NCI-H1417 treated with DMSO at 0.1 percent for 48 hours (cell line): ENCODE results near the gene CHRNG.
"Not testable (repeated sequence)": the region's sequence is repeated elsewhere in the genome, so short reads cannot be mapped to it uniquely, and the experiment has no call there.

ENCODE experiments used
- DNase-seq: peaks from one replicate; lab custom pipeline; 2025; lab: John Stamatoyannopoulos, UW

CHRNG gene

DNA sequence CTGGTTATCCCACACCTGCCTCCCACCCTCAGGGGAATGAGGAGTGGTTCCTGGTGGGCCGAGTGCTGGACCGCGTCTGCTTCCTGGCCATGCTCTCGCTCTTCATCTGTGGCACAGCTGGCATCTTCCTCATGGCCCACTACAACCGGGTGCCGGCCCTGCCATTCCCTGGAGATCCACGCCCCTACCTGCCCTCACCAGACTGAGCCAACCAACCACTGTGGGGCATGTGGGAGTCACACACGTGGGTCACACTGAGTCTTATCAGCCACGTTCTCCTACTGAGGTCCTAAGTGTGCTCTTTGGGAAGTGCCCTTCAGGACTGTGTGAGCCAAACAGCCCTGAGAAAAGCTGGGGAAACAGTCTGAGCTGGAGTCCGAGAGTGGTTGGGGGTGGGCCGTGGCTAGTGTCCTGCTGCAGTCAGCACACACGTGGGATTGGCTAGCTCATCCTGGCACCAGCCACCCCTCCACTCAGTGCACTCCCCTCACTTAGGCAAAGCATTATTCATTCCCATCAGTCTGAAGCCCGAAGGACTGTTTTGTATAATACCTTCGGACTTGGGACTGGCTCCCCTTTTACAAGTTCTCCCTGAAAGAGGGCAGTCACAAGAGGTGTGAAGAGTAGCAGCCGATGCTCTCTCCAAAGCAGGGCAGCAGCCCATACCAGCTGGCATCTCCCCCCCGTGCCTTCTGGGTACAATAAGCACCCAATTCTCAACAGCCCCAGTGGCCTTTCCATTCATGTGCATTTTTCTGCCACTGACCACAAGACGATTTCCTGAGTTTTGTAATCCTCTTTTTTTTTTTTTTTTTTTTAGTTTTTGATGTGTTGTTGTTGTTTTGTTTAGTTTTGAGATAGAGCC is 6.3 kb downstream of the CHRNG start:
- no peak for DNase-seq

- DNase-seq: no peak
Observed at GRCh38 chr2:232547991-232548390, 8.5 kb downstream of the CHRNG start.

- DNase-seq: no peak
Observed at GRCh38 chr2:232549655-232550353, 10.3 kb downstream of the CHRNG start.

DNA sequence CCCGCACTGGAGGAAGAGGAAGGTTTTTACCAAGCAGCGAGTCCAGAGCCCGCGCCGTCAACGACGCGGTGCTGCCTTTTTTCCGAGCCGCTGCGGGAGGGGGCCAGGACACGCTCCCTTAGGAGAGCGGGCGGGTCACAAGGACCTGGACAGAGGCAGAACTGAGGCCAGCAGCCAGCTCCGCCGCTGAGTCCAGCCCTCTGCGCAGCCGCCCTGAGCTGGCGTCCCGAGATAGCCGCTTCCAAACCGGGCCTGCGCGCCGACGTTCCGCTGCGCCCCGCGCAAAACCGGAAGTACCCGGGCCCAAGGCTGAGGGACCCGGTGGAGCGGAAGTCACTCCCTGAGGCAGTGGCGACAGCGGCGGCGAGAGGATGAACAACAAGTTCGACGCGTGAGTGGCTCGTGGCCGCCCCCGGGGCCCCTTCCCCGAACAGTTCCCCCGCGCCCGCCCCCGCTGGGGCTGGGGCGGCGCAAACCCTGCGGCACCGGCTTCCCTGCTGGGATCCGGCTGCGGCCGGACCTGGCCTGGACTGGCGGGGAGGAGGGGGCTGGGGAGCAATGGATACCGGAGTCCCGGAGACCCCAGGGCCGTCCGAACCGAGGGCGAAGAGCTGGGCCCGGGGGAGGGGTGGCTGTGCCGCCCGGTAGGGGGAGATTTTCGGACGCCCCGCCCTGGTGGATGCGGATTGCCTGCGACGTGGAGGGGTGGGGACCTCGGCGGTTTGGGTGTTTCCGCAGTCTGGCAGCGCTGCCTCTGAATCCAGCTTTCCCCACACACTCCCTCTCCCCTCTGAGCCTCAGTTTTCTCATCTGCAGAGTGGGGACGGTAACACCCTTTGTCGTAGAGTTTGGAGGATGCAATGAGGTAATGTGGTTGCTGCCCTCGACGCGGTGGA is 11.1 kb downstream of the CHRNG start, which contains the start of the genes EIF4E2 and TIGD1:
TSS of gene EIF4E2 (plus strand) at position 336 of the 896 bp plus-strand sequence. CDS start at position 372, 36 bp downstream.
TSS of gene TIGD1 (minus strand) at position 204 of the 896 bp plus-strand sequence. CDS start 675 bp downstream, outside the sequence.
- DNase-seq: peak; percentile 47

DNA sequence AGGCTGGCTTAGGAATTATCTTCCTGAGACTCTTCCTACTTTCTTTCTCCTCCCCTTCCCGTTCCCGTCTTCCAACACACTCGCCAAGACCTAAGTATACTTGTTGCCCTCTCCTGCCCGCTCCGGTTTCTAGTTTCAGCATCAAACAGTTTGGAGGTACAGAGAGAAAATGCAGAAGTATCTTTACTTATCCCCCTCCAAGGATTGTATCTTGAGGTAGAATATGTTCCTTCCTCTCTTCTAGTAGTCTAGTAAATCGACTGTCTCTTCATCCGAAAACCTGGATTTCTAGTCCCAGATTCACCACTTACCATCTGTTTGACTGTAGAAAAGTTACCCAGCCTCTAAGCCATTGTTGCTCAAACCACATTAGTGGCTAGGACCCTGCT is 11.8 kb downstream of the CHRNG start:
- no peak for DNase-seq

GRCh38 chr2:232551776-232552175 is 12.3 kb downstream of the CHRNG start:
- no peak for DNase-seq

DNA sequence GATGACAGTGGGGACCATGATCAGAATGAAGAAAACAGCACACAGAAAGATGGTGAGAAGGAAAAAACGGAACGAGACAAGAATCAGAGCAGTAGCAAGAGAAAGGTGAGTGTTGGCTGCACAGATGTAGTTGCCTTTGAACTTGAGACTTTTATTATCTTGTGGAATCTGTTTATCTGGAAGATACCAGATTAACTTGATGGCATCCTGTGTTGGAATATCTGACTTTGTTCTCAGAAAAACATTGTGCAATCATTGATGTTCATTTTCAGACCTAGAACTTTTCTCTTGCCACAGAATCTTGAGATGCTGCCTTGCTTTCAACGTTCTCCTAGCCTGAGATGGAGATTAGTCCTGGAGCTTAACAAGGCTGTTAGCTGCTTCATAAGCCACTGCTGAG is 16.9 kb downstream of the CHRNG start:
- no peak for DNase-seq

DNA sequence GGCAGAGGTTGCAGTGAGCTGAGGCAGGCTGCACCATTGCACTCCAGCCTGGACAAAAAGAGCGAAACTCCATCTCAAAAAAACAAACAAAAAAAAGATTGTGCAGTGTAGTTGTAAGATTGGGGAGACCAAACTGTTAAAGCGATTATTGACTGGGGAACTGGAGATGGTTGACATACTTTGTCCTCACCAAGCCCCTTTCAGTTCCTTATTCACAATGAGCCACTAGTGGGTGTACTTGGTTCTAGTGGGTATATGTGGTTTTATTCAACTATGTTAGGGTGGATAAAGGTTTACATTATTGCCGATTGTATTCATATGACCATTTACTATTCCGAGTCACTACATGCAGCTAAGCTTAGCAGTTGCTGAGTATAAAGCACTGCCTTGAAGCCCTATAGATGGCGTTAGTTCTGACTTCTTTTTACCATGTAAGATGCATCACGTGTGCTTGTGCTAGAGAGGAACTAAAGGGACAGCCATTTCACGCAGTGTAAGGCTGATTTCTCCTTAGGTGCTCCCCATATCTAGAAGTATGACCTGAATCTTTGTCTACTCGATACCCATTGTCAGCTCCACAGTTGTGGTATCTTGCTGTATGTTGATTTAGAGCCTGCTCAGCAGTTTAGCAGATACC is 23.1 kb downstream of the CHRNG start:
- no peak for DNase-seq

- no peak for DNase-seq
Observed at GRCh38 chr2:232563580-232563979, 24.1 kb downstream of the CHRNG start.

DNA sequence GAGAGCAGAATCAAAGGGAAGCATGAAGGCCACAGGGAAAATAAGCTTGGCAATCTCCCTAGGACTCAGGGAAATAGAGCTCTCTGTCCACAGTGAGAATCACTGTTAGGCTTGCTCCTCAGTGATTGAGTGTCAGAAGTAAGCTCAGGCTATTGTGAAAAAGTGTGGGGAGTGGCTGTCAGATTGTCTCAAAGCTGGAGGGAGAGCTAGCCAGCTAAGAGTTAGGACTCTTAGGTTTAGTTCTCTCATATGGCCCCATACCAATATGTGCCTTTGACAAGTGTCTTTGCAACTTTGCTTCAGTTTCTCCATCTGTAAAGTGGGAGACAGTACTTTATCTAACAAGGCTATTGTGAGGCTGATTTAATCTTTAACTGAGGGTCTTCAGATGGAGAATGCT is 28.2 kb downstream of the CHRNG start:
- no peak for DNase-seq

GRCh38 chr2:232568161-232568560 is 28.7 kb downstream of the CHRNG start:
- DNase-seq: no peak

DNA sequence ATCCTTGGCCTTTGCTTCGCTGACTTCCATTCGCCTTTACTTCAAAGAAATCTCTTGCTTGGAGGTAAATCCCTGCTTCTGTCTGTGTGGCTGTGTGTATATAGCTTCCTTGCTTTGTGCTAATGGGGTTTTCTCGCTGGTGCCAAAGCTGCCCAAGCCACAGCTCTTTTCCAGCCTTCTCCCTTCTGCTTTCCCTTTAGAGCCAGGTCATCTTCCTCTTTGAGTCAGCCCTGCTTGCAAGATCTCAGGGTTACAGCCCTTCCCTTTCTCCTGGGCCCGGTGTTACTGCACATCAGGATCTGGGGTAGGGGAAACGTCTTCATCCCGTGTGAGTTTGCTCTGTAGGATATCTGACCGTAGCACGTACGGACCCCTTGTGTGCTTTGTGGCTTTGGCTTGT is 30.0 kb downstream of the CHRNG start:
- DNase-seq: no peak

- not testable (repeated sequence) for DNase-seq
Observed at GRCh38 chr2:232570481-232570880, 31.0 kb downstream of the CHRNG start.

DNA sequence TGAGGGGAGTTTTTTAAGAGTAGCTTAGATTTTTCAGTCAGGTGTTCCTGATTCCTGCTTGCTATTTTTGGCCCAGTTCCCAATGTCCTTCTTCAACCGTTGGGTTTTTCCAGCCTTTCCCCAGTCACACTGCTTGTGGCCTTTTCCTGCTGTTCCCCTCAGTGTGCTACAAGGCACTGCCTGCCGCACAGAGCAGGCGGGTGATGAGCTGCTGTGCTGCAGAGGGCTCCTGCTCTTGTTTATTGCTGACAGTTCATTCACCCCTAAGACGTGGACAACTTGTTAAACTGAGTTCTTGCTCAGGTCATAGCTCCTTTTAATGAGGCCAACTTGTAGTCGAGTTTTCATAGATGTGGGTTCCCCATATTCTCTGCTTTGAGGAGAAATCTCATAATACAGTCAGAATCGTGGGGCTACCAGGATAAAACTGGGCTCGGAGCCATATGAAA is 31.6 kb downstream of the CHRNG start:
- DNase-seq: no peak

GRCh38 chr2:232573042-232573441 is 33.5 kb downstream of the CHRNG start:
- no peak for DNase-seq

DNA sequence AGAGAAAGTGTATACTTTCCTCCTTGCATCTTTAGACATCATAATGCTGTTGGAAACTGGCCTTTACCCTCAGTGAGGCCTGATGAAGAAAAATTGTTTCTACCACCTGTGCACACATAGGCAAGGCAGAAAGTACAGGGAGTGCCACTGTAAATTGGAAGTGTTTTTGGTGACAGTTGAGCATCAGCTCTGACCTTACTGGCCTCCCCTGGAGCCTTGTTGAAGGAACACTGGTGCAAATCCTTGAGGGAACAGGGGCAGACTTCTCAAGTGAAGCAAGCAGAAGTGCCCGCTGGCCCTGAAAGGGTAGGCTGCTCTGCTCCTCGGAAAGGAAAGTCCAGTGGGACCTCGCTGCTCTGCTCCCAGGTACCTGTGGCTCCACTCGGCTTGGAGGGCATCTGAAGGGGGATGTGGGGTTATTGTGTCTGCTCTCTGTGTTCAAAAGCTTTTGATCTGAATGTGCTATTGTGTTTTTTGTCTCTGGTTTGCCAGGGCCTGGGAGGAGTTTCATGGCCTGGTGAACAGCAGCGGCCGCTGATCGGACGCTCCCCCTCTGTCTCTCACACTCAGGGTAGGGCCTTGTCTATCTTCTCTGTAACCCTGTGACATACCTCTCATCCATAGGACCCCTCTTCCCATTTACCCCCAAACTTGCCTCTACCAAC is 34.4 kb downstream of the CHRNG start:
- no peak for DNase-seq

- no peak for DNase-seq
Observed at GRCh38 chr2:232574674-232575403, 35.3 kb downstream of the CHRNG start.

- DNase-seq: no peak
Observed at GRCh38 chr2:232575404-232575746, 35.9 kb downstream of the CHRNG start.

- no peak for DNase-seq
Observed at GRCh38 chr2:232576995-232577394, 37.5 kb downstream of the CHRNG start.

- no peak for DNase-seq
Observed at GRCh38 chr2:232577841-232578240, 38.3 kb downstream of the CHRNG start.
